Measurements from ENCODE around the gene PTCD2. TPM values are rescaled to one million over a fixed set of nuclear protein-coding genes. Genes with fewer than 3 reads are reported as not detected.
A peak's percentile ranks its signal among the peaks of the same experiment; 100 is the strongest.

Gene PTCD2
- total RNA-seq, 4 donors from 2014 or later: 1.5 to 9.5 (median 2.9) TPM

- no peak for DNase-seq
- Histone ChIP-seq H3K9me3 (no peaks in the 10 kb centered on the region), H3K4me1 (peaks cover 5 to 21% (median 10%) of the 10 kb centered on the region in 4 donors), H3K4me3 (no peak overlapping the region), H3K27ac (peak overlapping the region; percentile 22 to 65 (median 49)), H3K27me3 (no peaks in the 10 kb centered on the region), H3K36me3 (no peaks in the 10 kb centered on the region)
- intact Hi-C loops (cut with DNase I; ENCODE audit: low total_unique reads) (no loop called here), in situ Hi-C loops (cut with MboI; ENCODE audit: low pct_ligation_motif_present in 1 of 4, low pct_unique_long_range_greater_than_20kb in 1 of 4, low sequenced_read_pairs in 3 of 4) (no loop called here)
- no peak for TF ChIP-seq POLR2AphosphoS5 (IDR thresholded peaks at IDR 0.05)
- TF ChIP-seq POLR2A (IDR thresholded peaks at IDR 0.05): no peak
- no peak for TF ChIP-seq CTCF (IDR thresholded peaks at IDR 0.05)
- TF ChIP-seq EP300 (IDR thresholded peaks at IDR 0.05; ENCODE audit: low read depth): no peak
- WGBS, 2 donors (ENCODE audit: low coverage in 1 of 2): 52 to 69% methylated on average over 2 of the region's 2 CpGs
Measured at GRCh38 chr5:72282878-72283277, 37.3 kb upstream of the PTCD2 start.

- H3K27ac ChIP-seq: peak overlapping the region in 2 of 4 donors; percentile 22 to 59
- in situ Hi-C loops (cut with MboI; ENCODE audit: low pct_ligation_motif_present in 1 of 4, low pct_unique_long_range_greater_than_20kb in 1 of 4, low sequenced_read_pairs in 3 of 4) (no loop called here), intact Hi-C loops (cut with DNase I; ENCODE audit: low total_unique reads) (no loop called here)
- no peaks in the 10 kb centered on the region for H3K36me3 ChIP-seq
- H3K4me1 ChIP-seq: peaks cover 5 to 21% (median 10%) of the 10 kb centered on the region in 4 donors
- TF ChIP-seq EP300 (IDR thresholded peaks at IDR 0.05; ENCODE audit: low read depth) (no peak), CTCF (IDR thresholded peaks at IDR 0.05) (no peak), POLR2AphosphoS5 (IDR thresholded peaks at IDR 0.05) (no peak), POLR2A (IDR thresholded peaks at IDR 0.05) (no peak)
- 82 to 83% methylated on average over 1 to 2 of the region's 2 CpGs for WGBS, 2 donors (ENCODE audit: low coverage in 1 of 2)
- no peaks in the 10 kb centered on the region for H3K9me3 ChIP-seq
- H3K27me3 ChIP-seq: no peaks in the 10 kb centered on the region
- H3K4me3 ChIP-seq: no peak overlapping the region
- no peak for DNase-seq
Measured at GRCh38 chr5:72283358-72283757, 36.8 kb upstream of the PTCD2 start.

- no peak overlapping the region for H3K4me3 ChIP-seq
- H3K27me3 ChIP-seq: no peaks in the 10 kb centered on the region
- H3K9me3 ChIP-seq: no peaks in the 10 kb centered on the region
- no peak for DNase-seq
- intact Hi-C loops (cut with DNase I; ENCODE audit: low total_unique reads): no loop called here
- no peaks in the 10 kb centered on the region for H3K36me3 ChIP-seq
- H3K4me1 ChIP-seq: peaks cover 5 to 21% (median 10%) of the 10 kb centered on the region in 4 donors
- no peak for TF ChIP-seq CTCF (IDR thresholded peaks at IDR 0.05)
- no peak for TF ChIP-seq POLR2AphosphoS5 (IDR thresholded peaks at IDR 0.05)
- TF ChIP-seq POLR2A (IDR thresholded peaks at IDR 0.05): no peak
- no peak for TF ChIP-seq EP300 (IDR thresholded peaks at IDR 0.05; ENCODE audit: low read depth)
- H3K27ac ChIP-seq: no peak overlapping the region
- WGBS, 2 donors (ENCODE audit: low coverage in 1 of 2): 87 to 88% methylated on average over 3 of the region's 3 CpGs
- in situ Hi-C loops (cut with MboI; ENCODE audit: low pct_ligation_motif_present in 1 of 4, low pct_unique_long_range_greater_than_20kb in 1 of 4, low sequenced_read_pairs in 3 of 4): no loop called here
Measured at GRCh38 chr5:72284559-72285423, 35.4 kb upstream of the PTCD2 start.

GRCh38 chr5:72285424-72285821 lies 34.8 kb upstream of the PTCD2 start:
- no peak overlapping the region for H3K4me3 ChIP-seq
- DNase-seq: no peak
- WGBS, 2 donors (ENCODE audit: low coverage in 1 of 2): 75 to 100% methylated on average over 2 to 3 of the region's 3 CpGs
- H3K9me3 ChIP-seq: no peaks in the 10 kb centered on the region
- in situ Hi-C loops (cut with MboI; ENCODE audit: low pct_ligation_motif_present in 1 of 4, low pct_unique_long_range_greater_than_20kb in 1 of 4, low sequenced_read_pairs in 3 of 4) (no loop called here), intact Hi-C loops (cut with DNase I; ENCODE audit: low total_unique reads) (no loop called here)
- H3K4me1 ChIP-seq: peaks cover 4 to 19% (median 10%) of the 10 kb centered on the region in 4 donors
- no peaks in the 10 kb centered on the region for H3K27me3 ChIP-seq
- H3K36me3 ChIP-seq: no peaks in the 10 kb centered on the region
- TF ChIP-seq POLR2AphosphoS5 (IDR thresholded peaks at IDR 0.05): no peak
- TF ChIP-seq POLR2A (IDR thresholded peaks at IDR 0.05): no peak
- no peak for TF ChIP-seq EP300 (IDR thresholded peaks at IDR 0.05; ENCODE audit: low read depth)
- TF ChIP-seq CTCF (IDR thresholded peaks at IDR 0.05): no peak
- H3K27ac ChIP-seq: no peak overlapping the region
